GM21737 (cell line): ENCODE measurements around the gene KIDINS220.
"Not testable (repeated sequence)": the region's sequence is repeated elsewhere in the genome, so short reads cannot be mapped to it uniquely, and the experiment has no call there.

Source experiments
- ATAC-seq: cut with Tn5 transposase; IDR thresholded peaks from one replicate; pipeline ENCODE4 v1.9.1; 2021; ENCODE audit warnings: mild to moderate bottlenecking, moderate library complexity; ENCODE audit not compliant: unreplicated experiment

The KIDINS220 gene

DNA sequence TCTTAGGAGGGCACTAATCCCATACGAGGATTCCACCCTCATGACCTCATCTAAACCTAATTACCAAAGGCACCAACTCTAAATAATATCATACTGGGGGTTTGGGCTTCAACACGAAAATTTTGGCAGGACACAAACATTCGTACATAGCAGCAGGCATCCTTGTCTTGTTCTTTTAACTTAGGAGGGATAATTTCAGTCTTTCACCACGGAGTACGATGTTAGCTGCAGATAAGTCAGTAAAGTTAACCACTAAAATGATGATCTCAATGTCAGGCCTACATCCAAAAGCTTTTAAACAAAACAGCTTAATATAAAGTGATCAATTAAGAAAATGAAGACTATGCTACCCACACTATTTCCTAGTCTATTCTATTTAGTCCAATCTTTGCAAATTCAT is 80.7 kb downstream of the KIDINS220 start:
- ATAC-seq: no peak

DNA sequence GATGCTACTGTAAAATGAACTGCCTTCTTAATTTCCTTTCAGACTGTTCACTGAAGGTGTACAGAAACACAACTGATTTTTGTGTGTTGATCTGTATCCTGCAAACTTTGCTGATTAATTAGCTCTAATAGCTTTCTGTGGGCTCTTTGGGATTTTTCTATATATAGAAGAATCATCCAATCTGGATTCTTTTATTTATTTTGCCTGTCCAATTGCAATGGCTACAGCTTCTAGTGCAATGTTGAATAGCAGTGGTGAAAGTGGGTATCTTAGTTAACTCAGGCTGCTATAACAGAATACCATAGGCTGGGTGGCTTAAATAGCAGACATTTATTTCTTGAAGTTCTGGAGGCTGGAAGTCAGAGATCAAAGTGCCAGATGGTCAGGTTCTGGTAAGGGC is 81.2 kb downstream of the KIDINS220 start:
- no peak for ATAC-seq

DNA sequence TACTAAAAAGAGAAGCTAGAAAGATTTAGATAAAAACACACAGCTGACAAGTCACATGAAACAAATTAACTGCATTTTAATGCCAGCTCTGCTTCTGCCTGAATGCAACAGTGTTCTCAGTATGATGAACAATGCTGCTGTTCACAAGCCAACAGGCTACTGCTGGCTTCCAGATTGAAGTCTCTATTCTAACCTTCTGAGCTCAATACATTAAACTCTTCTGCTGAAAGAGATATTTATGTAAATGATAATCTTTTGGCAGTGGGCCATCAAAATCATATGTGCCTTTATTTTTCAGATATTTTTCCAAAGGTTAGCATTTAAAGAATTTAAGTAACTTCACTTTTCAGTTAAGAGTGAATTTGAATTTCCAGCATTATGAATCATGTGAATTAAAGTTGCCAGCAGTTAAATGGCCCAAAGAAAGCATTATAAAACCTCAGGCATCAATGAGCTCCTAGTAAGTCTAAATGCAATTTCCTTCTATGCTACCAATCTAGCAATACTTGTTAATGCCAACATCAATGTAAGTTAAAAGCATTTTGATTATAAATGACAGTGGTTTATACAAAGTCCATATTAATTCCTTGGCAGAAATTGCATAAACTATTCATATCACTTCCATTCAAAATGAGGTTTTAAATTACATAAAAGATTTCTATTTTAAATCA is 83.2 kb downstream of the KIDINS220 start:
- no peak for ATAC-seq

DNA sequence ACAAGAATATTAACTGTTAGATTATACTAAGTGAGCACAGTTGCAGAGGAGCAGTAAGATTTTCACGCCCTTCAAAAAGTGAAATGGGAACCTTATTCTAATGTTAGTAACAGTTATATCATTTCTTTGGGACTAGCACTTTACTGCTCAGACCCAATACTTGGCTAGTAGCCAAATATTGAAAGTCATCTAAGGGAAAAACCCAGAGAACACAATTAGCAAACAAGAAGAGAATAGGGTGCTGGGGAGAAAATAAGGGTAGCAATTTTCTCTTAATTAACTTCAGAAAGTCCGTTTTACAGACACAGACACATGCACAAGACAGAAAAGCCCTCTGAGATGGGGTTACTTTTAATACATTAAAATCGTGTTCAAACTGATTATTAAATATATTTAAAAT is 83.8 kb downstream of the KIDINS220 start:
- ATAC-seq: no peak

DNA sequence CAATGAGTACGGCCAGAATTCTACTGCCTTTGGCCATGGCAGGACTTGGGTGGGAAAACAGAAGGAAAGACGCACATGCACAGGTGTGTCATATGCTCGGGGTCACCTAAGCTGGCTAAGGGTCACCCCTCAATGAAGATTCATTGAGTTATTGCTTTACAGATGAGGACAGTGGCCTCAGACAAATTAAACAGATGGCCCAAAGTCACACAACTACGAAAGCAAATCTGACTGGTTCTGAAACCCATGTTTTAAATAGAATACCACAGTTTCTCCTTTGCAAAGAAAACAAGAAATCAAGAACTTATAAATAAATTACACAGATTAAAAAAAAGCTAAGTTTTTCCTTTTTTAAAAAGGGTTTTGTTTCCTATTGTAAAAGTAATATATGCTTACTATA is 85.0 kb downstream of the KIDINS220 start:
- ATAC-seq: no peak

DNA sequence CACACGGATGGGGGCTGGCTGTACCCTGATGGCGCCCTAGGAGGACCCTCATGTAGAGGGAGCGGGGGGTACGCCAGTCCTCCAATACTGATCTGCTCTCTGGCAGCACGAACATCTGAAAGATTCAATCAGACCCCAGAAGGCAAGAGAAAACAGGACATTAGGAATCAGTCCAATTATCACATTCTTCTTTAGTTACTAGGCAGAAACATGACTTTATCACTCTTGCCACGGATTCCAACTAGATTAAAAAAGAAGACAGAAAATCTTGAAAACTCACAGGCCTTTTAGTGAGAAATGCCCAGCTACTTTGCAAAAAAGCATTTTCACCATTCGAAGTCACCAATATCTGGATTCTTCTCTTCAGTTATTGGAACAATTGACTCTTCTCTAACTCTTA is 87.2 kb downstream of the KIDINS220 start:
- ATAC-seq: no peak

DNA sequence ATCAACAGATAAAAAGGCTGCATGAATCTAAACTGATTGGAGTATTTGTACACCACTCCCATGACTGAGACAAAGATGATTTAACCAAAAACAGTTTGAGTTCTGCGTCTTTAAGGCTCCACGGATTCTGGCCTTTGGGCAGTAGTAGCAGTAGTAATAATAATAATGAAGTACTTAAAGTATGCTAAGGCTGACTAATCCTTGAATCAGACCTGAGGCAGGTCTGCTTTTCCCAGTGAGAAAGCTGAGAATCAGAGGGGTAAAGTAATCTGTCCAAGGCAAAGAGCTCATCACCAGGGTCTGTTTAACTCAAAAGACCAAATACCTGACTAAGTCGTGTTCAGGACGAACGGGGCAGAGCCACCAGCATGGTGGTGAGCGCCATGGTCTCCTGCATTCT is 94.2 kb downstream of the KIDINS220 start:
- ATAC-seq: no peak

DNA sequence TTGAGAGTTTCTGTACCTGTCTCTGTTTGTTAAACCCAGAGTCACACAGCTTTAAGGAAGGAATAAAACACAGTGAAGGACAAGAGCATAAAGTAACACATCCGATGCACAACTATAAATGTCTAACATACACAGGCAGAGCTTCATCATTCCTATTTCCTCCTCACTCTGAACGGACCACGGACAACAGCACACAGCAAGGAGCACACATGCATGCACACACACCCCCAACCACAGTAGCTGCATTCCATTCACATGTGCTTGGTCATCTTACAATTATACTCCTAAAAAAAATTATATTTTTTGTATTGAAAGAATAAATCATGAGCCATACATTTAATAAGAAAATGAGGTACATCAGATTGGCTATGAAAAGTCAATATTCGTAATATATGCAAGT is 97.3 kb downstream of the KIDINS220 start:
- no peak for ATAC-seq

DNA sequence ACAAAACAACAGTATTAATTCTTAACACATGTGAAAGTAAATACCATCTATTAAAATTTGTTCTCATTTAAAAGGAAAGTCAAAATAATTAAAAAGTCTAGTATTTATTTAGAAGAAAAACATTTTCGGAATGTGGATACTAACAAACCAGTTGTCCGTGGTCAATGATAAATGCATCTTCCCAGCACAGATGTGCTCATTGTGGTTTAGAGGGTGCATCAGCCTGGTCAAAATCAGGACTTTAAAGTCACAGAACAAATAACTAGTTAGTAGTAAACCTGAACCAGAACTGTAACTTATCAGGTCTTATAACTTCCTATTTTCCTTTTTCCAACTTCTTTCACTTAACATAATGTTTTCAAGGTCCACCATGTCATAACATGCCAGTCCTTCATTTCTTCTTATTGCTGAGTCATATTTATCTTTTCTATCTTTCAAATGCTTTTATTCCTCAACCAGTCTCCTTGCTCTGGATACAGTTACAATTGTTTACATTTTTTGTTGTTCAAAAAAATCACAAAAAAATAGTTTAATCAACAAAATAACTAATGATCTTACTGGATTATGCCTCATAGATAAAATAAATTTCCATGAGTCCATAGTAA is 99.7 kb downstream of the KIDINS220 start:
- ATAC-seq: no peak

DNA sequence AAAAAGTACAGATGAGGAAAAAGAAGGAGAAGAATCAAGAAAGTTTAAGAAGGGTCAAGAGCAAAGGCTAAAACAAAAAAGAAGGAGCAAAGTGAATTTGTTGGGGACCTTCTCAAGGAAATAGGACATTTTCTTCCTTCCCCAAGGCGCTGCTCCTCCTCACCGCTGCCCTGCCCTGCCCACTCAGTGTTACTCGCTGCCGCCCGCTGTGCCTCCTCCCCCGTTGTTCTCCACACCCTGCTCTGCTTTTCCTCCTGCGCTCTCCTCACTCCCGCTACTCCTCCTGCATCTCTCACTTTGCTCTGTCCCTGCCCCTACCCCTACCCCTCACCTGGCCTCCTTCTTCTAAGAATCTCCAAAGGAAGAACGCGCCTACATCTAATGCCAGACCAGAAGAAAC is 104.8 kb downstream of the KIDINS220 start:
- no peak for ATAC-seq

DNA sequence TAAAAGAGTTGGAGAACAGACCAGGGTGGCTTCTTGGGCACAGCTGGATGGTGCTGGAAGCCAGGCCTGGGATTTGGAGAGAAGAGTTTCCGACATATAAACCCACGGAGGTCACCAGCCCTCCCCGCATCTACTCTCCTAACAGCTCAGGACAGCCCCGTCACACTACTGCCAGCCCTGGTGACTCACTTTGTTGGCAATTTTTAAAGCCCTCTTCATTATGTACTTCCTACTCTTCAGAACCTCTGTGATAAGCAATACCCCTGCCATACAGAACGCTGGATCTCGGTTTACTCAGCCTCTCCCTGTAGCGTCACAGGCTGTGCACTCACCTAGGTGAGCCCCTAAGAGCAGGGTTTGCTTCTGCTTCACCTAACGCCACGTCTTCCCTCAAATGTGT is 107.5 kb downstream of the KIDINS220 start:
- ATAC-seq: no peak

DNA sequence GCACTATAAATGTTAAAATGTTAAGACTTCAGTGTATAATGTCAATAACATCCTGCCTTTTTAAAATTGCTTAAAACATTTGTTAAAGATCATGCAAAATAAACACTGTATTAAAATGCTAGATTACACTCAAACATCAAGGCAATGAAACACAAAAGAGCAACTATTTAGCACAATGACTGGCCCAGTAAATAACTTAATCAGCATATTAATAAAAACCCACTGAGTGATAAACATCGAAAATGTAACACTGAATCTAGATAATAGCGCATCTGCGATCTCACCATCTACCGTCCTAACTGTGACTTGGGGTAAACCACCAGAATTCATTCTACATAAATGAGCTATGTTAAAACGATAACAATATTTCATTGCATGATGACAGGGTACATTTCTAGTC is 108.3 kb downstream of the KIDINS220 start:
- not testable (repeated sequence) for ATAC-seq

DNA sequence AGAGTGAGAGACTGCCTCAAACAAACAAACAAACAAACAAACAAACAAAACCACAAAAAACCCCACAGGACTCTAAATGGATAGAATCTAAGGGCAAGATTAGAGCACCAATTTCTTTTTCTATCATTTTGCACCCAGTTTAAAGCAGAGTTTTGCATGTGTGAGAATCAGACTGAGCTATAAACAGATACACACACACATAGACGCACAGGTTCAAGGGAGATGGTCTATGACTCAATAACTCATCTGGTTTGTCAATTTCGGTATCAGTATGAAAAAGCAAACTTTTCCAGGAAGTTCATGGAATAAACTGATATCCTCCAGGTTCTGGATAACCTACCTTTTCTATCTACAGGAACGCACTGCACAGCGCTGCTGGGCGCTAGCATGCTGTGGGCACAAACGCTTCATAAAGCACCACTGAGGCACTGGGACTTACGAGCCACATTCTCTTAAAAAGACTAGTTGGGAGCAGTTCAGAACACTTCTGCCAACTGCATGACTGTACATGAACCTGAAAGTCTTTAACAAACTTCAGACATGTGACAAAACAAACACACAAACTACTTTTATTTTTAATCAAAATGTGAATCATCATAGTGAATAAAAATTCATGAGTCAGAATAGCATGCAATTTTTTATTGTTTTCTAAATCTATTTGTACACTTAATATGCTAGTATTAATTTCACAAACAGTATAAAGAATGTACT is 109.0 kb downstream of the KIDINS220 start:
- ATAC-seq: no peak

DNA sequence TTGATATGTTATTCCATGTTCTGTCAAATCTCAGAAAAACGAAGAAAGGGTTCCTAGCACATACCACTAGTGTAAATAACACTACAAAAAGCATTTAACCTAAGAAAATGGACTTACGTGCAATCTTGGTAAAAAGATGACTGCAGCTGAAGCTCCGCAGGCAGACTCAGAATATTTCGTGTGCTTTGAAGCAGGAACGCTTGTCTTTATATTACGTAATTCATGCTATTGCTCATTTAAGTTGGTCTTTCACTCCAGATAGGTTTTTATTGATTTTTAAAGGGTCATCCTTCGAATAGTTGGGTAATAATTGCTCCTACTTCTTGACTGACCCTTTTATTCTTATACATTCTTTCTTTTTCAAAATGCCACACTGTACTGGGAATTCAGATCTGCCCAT is 111.6 kb downstream of the KIDINS220 start:
- no peak for ATAC-seq

DNA sequence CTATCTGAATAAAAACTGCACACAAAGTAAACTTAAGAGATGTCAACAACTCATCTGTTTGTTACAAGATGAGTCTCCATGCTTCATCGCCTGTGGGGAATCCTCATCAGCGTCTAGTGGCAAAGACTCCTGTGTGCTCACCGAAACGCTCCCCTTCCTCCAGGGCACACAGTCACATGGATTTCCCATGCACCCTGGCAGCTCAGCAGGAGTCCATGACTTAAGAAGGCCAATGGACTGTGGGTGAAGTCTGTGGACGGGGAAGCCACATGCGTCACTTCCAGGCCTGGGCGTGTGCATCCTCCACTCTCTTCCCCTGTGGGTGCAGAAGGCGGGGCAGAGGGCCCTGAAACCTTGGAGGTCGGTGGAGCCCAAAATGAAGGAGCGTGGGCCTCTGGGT is 114.4 kb downstream of the KIDINS220 start:
- no peak for ATAC-seq

DNA sequence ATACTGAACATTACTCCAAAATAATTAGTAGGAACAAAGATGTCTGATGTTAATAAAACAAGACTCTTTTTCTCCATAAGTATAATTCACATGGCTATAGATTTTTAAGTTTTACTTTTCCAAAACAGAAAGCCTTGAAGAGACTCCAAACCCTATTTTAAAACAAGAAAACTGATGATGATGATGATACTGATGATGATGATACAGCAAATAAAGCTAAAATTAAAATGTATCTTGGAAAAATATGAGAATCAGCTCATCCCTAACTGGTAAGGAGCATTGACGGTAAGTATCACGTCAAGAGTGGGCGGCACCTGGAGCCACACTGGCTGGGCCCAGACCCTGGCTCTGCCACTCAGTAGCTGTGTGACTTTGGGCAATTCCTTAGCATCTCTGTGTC is 116.0 kb downstream of the KIDINS220 start:
- no peak for ATAC-seq

DNA sequence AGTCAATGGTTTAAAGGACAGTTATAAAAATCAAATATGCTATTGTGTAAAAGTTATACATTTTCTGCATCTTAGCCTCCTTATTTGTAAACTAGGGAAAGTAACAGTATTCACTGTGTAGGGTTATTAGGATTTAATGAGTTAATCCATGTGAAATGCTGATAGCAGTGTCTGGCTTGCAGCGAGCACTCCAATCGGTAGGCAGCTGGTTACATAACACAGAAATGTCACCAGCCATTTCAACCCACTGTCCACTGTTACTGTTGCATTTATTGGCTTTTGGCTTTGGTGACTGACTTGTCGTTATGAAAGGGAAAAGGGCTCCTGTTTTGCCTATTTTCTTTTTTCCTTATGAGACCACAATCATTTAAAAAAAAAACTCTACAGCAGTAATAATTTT is 116.7 kb downstream of the KIDINS220 start:
- ATAC-seq: no peak

DNA sequence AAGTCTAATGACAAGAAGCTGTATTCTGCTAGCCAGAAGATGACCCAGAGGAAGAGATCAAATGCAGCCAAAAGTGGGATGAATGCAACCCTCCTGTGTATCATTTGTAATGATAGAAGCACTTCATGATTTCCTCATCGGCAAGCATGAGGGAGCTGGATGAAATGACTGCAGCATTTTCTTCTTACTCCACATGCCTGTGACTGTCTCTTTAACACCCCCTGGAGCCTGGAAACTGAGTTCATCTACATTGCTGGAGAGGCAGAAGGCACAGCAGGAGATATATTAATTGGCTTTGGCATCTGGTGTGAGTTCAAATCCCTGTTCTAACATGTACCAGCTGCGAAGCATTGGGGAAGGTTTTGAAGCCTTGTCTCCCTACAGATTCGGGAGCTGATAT is 117.9 kb downstream of the KIDINS220 start:
- ATAC-seq: no peak

DNA sequence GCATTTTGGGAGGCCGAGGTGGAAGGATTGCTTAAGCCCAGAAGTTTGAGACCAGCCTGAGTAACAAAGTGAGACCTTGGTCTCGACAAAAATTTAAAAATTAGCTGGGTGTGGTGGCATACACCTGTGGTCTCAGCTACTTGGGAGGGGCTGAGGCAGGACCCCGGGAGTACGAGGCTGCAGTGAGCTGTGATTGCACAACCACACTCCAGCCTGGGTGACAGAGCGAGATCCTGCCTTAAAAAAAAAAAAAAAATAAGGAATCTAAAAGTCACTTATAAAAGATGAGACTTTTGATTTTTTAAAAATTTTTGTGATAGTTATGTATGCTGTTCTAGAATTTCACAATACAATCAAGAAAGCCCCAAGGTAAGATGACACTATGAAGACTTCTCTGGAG is 122.4 kb downstream of the KIDINS220 start:
- ATAC-seq: no peak

DNA sequence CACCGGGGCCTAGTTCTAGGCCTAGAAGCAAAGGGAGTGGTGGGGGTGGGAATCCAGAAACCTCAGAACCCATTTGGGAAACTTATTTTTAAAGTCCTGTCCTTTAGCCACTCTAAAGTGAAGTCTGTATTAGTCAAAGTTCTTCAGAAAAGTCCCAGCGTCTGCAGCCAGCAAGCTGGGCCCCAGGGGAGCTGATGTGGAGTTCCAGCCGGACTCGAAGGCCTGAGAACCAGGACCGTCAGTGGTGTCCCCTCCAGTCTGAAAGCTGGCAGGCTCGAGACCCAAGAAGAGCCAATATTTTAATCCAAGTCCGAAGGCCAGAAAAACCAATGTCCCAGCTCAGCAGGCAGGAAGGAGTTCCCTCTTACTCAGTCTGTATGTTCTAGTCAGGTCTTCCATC is 123.1 kb downstream of the KIDINS220 start:
- no peak for ATAC-seq

DNA sequence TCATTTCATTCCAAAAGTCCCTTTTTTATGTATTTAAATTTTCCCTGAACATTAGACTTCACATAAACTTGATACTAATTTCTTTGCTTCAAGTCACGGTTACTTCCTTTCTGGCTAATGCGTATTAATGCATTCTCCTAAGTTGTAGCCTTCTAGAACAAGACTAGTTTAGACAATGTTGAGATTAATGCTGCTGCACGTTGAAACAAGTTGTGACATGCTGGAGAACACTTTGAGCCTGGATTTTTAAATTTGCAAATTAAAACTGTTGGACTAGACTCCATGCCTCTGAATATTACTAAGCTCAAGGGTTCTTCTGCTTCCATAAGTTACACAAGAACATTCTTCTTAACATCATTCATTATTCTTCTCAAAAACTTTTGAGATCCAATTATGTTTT is 126.5 kb downstream of the KIDINS220 start:
- ATAC-seq: no peak

DNA sequence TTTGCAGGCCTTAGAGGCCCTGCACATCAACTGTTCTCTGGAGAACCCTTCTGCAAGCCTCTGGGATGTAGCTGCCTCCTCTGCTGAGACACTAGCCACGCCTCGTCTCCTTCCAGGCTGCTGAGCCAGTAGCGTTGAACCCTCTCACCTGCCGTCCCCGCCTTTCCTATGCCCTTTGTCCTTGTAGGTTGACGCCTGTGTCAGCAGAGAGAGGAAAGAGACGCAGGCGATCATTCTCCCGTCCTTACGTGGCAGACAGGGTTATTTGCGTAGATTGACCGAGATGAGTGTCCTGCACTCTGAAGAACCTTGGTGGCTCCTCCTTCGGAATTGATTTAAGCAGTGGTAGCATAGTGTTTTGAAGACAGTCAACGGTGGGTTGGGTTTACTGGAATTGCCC is 127.8 kb downstream of the KIDINS220 start:
- ATAC-seq: no peak
